Activated B cell treated with CpG ODN at 0.5 μM for 24 hours (primary cell): ENCODE results near the gene TMIGD3. TPM values are rescaled to one million over a fixed set of nuclear protein-coding genes. Genes with fewer than 3 reads are reported as not detected.

Experiments
- ATAC-seq: fragments of 200-7000 bp; cut with Tn5 transposase; one replicate; pipeline ENCODE4 v1.10.0; 2021; ENCODE audit warnings: low read depth, mild to moderate bottlenecking, moderate library complexity
- CTCF ChIA-PET: fragments of 350-600 bp; sonication (Branson Sonifier 250); formaldehyde crosslinking; loops from one replicate; lab custom pipeline; 2021; ENCODE audit warnings: antibody characterized with exemption; lab: Charles Lee
- POLR2A ChIA-PET: fragments of 350-600 bp; sonication (Branson Sonifier 250); formaldehyde crosslinking; loops from one replicate; lab custom pipeline; 2021; ENCODE audit warnings: antibody characterized with exemption; lab: Charles Lee
- DNase-seq: peaks from one replicate; pipeline ENCODE4 v3.0.0; 2022
- H3K27ac Mint-ChIP-seq: one replicate; pipeline ENCODE4 v1.8.0; 2020; ENCODE audit warnings: mixed read lengths
- H3K27me3 Mint-ChIP-seq: one replicate; pipeline ENCODE4 v1.8.0; 2021; ENCODE audit warnings: mixed read lengths
- H3K36me3 Mint-ChIP-seq: one replicate; pipeline ENCODE4 v1.8.0; 2021; ENCODE audit warnings: low read depth, mixed read lengths
- H3K4me1 Mint-ChIP-seq: one replicate; pipeline ENCODE4 v1.8.0; 2021; ENCODE audit warnings: mixed read lengths
- H3K4me3 Mint-ChIP-seq: one replicate; pipeline ENCODE4 v1.8.0; 2020; ENCODE audit warnings: mild to moderate bottlenecking, mixed read lengths
- H3K9me3 Mint-ChIP-seq: one replicate; pipeline ENCODE4 v1.8.0; 2020; ENCODE audit warnings: mixed read lengths
- intact Hi-C: fragments of 100-400 bp; cut with micrococcal nuclease; formaldehyde crosslinking; loops from one replicate; pipeline ENCODE4 v1.15.1; 2024
- total RNA-seq: library from RNA; stranded (reverse); gene quantifications from 2 replicates; pipeline ENCODE4 v1.2.3, GENCODE V29; 2022
- TF ChIP-seq, protein P1 (sequence below): fragments of 200-600 bp; IDR thresholded peaks from one replicate; pipeline ENCODE4 v1.8.0; 2022; ENCODE audit warnings: antibody characterized with exemption, mild to moderate bottlenecking

The TMIGD3 gene
- total RNA-seq, 1 donor from 2014 or later, result not detected

GRCh38 chr1:111509997-111510375 is 6.6 kb upstream of the TMIGD3 start:
- H3K27ac Mint-ChIP-seq, result no peak overlapping the region
- ChIA-PET POLR2A (interaction anchor here (0.6 to 3.2 kb wide), 2 partner anchors 83 to 106 kb away, joined by 3 to 37 read pairs; no protein-coding TSS in a partner anchor), CTCF (interaction anchor here (2.0 to 4.0 kb wide), 4 partner anchors 83 to 259 kb away, joined by 6 to 41 read pairs (median 20); no protein-coding TSS in a partner anchor)
- no peaks in the 10 kb centered on the region for H3K36me3 Mint-ChIP-seq
- peaks cover 51% of the 10 kb centered on the region for H3K4me1 Mint-ChIP-seq
- intact Hi-C loops, result loop anchor here (2.0 kb wide), 1 partner anchor 237 kb away; no protein-coding TSS in a partner anchor
- H3K9me3 Mint-ChIP-seq, result no peaks in the 10 kb centered on the region
- no peak overlapping the region for H3K4me3 Mint-ChIP-seq
- TF ChIP-seq, protein P1, sequence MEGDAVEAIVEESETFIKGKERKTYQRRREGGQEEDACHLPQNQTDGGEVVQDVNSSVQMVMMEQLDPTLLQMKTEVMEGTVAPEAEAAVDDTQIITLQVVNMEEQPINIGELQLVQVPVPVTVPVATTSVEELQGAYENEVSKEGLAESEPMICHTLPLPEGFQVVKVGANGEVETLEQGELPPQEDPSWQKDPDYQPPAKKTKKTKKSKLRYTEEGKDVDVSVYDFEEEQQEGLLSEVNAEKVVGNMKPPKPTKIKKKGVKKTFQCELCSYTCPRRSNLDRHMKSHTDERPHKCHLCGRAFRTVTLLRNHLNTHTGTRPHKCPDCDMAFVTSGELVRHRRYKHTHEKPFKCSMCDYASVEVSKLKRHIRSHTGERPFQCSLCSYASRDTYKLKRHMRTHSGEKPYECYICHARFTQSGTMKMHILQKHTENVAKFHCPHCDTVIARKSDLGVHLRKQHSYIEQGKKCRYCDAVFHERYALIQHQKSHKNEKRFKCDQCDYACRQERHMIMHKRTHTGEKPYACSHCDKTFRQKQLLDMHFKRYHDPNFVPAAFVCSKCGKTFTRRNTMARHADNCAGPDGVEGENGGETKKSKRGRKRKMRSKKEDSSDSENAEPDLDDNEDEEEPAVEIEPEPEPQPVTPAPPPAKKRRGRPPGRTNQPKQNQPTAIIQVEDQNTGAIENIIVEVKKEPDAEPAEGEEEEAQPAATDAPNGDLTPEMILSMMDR, result no peak
- ATAC-seq, result no peak
- DNase-seq, result no peak
- H3K27me3 Mint-ChIP-seq, result no peaks in the 10 kb centered on the region

DNA sequence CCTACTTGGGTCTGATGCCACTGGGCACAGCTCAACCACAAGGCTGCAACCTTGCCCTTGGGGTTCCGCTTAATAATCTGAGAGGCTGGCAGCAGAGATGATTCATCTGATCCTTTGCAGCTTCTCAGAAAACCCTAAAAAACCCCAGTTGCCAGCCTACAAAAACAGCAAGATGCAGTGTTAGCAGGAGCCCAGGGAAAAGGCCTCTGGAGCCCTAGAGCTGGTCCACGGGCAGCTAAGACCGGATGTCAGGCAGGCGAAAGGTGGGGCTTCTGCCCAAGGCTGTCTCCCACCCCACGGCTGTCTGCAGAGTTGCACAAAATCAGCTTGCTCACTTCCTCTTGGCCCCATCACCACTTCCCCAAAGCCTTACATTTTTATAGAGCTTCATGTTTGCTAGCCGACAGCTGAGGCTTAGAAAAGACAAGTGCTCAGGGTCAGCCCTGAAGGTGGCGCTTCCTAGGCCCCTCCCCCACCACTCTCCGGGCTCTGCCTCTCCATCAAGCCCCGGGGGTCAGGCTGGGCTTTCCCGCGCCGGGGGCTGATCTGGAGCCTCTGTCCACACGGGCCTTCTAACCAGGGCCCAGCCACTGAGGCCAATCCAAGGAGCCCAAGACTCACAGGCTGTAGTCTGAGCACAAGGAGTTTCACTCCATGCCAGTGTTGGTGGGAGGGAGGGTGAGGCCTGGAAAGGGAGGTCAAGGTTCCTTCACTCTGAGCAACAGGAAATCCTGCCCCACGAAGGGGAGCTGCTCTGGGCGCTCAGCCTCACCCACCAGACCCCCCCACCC is 4.2 kb upstream of the TMIGD3 start:
- DNase-seq (peak; percentile 66), ATAC-seq (peak; percentile 67)
- Mint-ChIP-seq H3K4me1 (peaks cover 67% of the 10 kb centered on the region), H3K9me3 (no peaks in the 10 kb centered on the region), H3K27me3 (no peaks in the 10 kb centered on the region), H3K36me3 (no peaks in the 10 kb centered on the region), H3K4me3 (peak overlapping the region; percentile 77), H3K27ac (no peak overlapping the region)
- intact Hi-C loops, result loop anchor here (1.0 to 2.0 kb wide), 17 partner anchors 9 to 635 kb away; partner anchors contain the start of genes ATP5PB, CD53, DDX20 and WDR77
- POLR2A ChIA-PET, result interaction anchor here (0.6 to 9.6 kb wide), 42 partner anchors 9 to 1169 kb away, joined by 3 to 234 read pairs (median 5); partner anchors contain the start of genes ATP5PB, C1orf162, DDX20 and INKA2
- CTCF ChIA-PET, result interaction anchor here (0.5 to 4.0 kb wide), 56 partner anchors 9 to 292 kb away, joined by 3 to 123 read pairs (median 5); partner anchors contain the start of genes C1orf162, INKA2 and RAP1A
- TF ChIP-seq, protein P1, result no peak

DNA sequence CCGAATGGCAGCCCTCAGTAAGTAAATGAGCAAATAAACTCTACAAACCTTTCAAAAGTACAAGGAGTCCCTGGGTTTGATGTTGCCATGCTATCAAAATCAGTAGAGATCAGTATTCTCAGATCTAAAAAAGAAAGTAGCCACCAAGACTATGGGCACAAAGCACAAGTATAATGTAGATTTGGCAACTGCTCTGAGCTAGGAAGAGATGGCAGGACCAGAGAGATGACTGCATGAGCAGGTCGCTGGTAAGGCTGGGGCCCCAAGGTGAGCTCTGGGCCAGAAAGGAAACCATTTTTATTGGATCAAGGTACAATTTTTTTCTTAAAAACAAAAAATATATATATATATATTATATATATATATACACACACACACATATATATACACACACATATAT is 3.1 kb upstream of the TMIGD3 start:
- intact Hi-C loops, result loop anchor here (2.0 kb wide), 3 partner anchors 160 to 634 kb away; partner anchors contain the start of gene CD53
- H3K4me1 Mint-ChIP-seq, result peaks cover 69% of the 10 kb centered on the region
- H3K27ac Mint-ChIP-seq, result peak overlapping the region; percentile 91
- peak overlapping the region; percentile 38 for H3K4me3 Mint-ChIP-seq
- no peaks in the 10 kb centered on the region for H3K9me3 Mint-ChIP-seq
- H3K36me3 Mint-ChIP-seq, result no peaks in the 10 kb centered on the region
- TF ChIP-seq, protein P1, result no peak
- ChIA-PET POLR2A (interaction anchor here (0.5 to 9.6 kb wide), 18 partner anchors 9 to 543 kb away, joined by 3 to 234 read pairs (median 16); partner anchors contain the start of genes ATP5PB, C1orf162, DDX20 and INKA2), CTCF (interaction anchor here (2.1 to 4.0 kb wide), 9 partner anchors 17 to 241 kb away, joined by 15 to 123 read pairs (median 21); partner anchors contain the start of genes C1orf162 and RAP1A)
- no peak for DNase-seq
- no peak for ATAC-seq
- H3K27me3 Mint-ChIP-seq, result no peaks in the 10 kb centered on the region

GRCh38 chr1:111505641-111506119 is 2.2 kb upstream of the TMIGD3 start:
- H3K9me3 Mint-ChIP-seq, result no peaks in the 10 kb centered on the region
- POLR2A ChIA-PET, result interaction anchor here (0.6 to 9.6 kb wide), 5 partner anchors 27 to 249 kb away, joined by 3 to 234 read pairs (median 3); partner anchors contain the start of gene C1orf162
- H3K27me3 Mint-ChIP-seq, result no peaks in the 10 kb centered on the region
- no peaks in the 10 kb centered on the region for H3K36me3 Mint-ChIP-seq
- DNase-seq, result peak; percentile 55
- H3K4me3 Mint-ChIP-seq, result peak overlapping the region; percentile 38
- H3K4me1 Mint-ChIP-seq, result peaks cover 69% of the 10 kb centered on the region
- H3K27ac Mint-ChIP-seq, result peak overlapping the region; percentile 91
- peak; percentile 55 for ATAC-seq
- CTCF ChIA-PET, result interaction anchor here (3.9 kb wide), 1 partner anchor 26 kb away, joined by 123 read pairs; the partner anchor contains the start of gene C1orf162
- TF ChIP-seq, protein P1, result no peak
- intact Hi-C loops, result loop anchor here (2.0 kb wide), 3 partner anchors 159 to 633 kb away; partner anchors contain the start of gene CD53
